SK-N-MC (cell line): Measurements from ENCODE around the gene TERB2.
"Not testable (repeated sequence)": the region's sequence is repeated elsewhere in the genome, so short reads cannot be mapped to it uniquely, and the experiment has no call there.

ENCODE experiments used
- DNase-seq: peaks from one replicate; pipeline ENCODE4 v3.0.0-alpha.2; 2011; ENCODE audit warnings: low read depth, low spot score
- H3K27ac ChIP-seq: fragments of 200-600 bp; sonication (generic); 2 replicates; pipeline ENCODE4 v1.5.1; 2016; ENCODE audit warnings: mixed run types
- H3K36me3 ChIP-seq: fragments of 200-600 bp; sonication (generic); 2 replicates; pipeline ENCODE4 v1.6.1; 2017; ENCODE audit warnings: antibody characterized with exemption, low read length, mixed read lengths; ENCODE audit not compliant: insufficient read depth
- H3K4me3 ChIP-seq: fragments of 200-600 bp; sonication (generic); 2 replicates; pipeline ENCODE4 v1.5.1; 2016
- H3K9ac ChIP-seq: fragments of 200-600 bp; sonication (generic); 2 replicates; pipeline ENCODE4 v1.8.0; 2017; ENCODE audit warnings: mixed run types, mixed read lengths; ENCODE audit not compliant: insufficient read length
- H3K9me3 ChIP-seq: fragments of 200-600 bp; sonication (generic); 2 replicates; pipeline ENCODE4 v1.6.1; 2017; ENCODE audit warnings: low read depth, mild to moderate bottlenecking, antibody characterized with exemption, low read length, moderate library complexity, mixed read lengths
- EZH2 ChIP-seq: fragments of 200-600 bp; sonication (generic); IDR thresholded peaks from one replicate; pipeline ENCODE4 v1.6.1; 2017; ENCODE audit warnings: antibody characterized with exemption
- FOXP2 ChIP-seq: optimal IDR thresholded peaks from 2 replicates; pipeline ENCODE3; 2011; ENCODE audit warnings: mild to moderate bottlenecking, moderate library complexity; ENCODE audit not compliant: insufficient read depth; ENCODE audit errors: extremely low read length, control extremely low read depth
- POLR2AphosphoS5 ChIP-seq: IDR thresholded peaks from 2 replicates; pipeline ENCODE4 v1.6.1; 2012; ENCODE audit warnings: mild to moderate bottlenecking, low read depth, low read length, borderline replicate concordance

The TERB2 gene, protein sequence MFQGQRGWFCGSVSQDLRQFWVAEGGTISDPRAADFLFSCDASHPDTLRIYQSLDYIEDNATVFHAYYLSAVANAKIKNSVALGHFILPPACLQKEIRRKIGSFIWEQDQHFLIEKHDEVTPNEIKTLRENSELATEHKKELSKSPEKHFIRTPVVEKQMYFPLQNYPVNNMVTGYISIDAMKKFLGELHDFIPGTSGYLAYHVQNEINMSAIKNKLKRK

DNA sequence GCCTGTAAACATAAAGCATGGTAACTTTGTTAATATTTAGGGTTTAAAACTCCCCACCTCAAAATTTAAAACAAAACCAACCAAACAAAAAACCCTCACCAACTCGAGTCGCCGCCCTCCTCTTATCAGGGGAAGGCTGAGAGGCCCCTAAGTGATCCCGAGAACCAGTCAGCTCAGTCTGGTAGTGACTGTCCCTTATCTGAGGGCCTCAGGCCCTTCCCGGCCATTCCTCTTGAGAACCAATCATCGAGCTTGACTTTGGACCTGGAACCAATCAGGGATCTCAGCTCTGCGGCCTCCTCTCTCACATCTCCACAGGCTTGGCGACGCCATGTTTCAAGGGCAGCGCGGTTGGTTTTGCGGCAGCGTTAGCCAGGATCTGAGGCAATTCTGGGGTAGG is at the start of gene TERB2:
TERB2 (plus strand) TSS at position 300 of the 400 bp plus-strand sequence; CDS start at position 332, 32 bp downstream.
- Histone ChIP-seq H3K27ac (no peak within 1 kb of the TSS), H3K4me3 (no peak within 1 kb of the TSS), H3K36me3 (no peaks in the 10 kb centered on the region), H3K9ac (no peak within 1 kb of the TSS), H3K9me3 (no peaks in the 10 kb centered on the region)
- no peak for TF ChIP-seq POLR2AphosphoS5
- no peak for TF ChIP-seq EZH2
- TF ChIP-seq FOXP2, result no peak
- DNase-seq, result no peak

GRCh38 chr15:44909423-44909822 is 47.1 kb upstream of the TERB2 start:
- no peaks in the 10 kb centered on the region for H3K9me3 ChIP-seq
- H3K9ac ChIP-seq, result no peak overlapping the region
- DNase-seq, result no peak
- H3K4me3 ChIP-seq, result no peak overlapping the region
- TF ChIP-seq EZH2 (no peak), POLR2AphosphoS5 (no peak)
- H3K36me3 ChIP-seq, result no peaks in the 10 kb centered on the region
- peak overlapping the region; percentile 94 for H3K27ac ChIP-seq

- Histone ChIP-seq H3K36me3 (no peaks in the 10 kb centered on the region), H3K9ac (peak overlapping the region; percentile 60), H3K9me3 (no peaks in the 10 kb centered on the region), H3K4me3 (peak overlapping the region; percentile 58), H3K27ac (peak overlapping the region; percentile 98)
- TF ChIP-seq POLR2AphosphoS5 (peak; percentile 31; the same call in 1 of the 2 replicates), EZH2 (no peak)
- DNase-seq, result peak; percentile 81
Measured at GRCh38 chr15:44910981-44911625, 45.4 kb upstream of the TERB2 start.

DNA sequence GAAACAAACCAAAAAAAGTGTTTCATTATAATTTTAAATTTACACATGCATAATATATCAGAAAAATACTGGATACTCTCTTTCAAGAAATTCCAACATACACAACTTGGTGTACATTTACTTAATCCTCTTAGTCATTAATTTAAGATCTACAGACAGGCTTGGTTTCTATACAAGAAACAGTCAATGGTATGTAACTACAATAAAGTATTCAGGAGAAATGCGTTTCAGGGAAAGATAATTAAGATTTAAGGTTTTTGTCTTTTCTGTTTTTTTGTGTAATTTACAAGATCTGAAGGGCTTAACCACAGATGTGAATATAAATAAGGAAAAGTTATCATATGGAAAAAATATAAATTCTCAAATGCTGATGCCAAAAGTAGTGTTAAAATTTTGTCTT is 44.3 kb upstream of the TERB2 start:
- not testable (repeated sequence) for H3K9me3 ChIP-seq, H3K36me3 ChIP-seq
- peak overlapping the region; percentile 14 for H3K4me3 ChIP-seq
- peak; percentile 59 for DNase-seq
- H3K27ac ChIP-seq, result peak overlapping the region; percentile 98
- H3K9ac ChIP-seq, result peak overlapping the region; percentile 60

DNA sequence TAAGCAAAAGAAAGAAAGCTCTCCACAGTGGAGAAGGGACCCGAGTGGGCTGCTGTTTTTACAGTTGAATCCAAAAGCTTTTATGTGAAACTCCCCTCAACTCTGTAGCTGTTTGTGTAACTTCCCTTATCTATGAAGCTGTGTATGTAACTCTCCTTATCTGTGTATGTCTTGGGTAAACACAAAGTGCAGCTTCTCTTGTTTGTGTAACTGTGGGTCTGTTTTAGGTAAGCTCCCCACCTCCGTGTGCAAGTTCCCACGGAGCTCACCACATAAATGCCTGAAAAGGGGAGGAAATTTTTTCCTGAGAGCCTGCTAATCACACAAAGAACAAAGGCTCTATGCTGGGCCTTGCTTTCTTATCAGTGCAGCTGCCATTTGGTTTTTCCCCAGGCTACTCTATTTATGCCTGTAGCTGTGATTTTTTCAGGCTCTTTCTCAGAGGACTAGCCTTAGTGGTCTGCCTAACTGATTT is 43.5 kb upstream of the TERB2 start:
- H3K9ac ChIP-seq, H3K9me3 ChIP-seq, DNase-seq, H3K4me3 ChIP-seq, H3K36me3 ChIP-seq: not testable (repeated sequence)
- peak overlapping the region; percentile 98 for H3K27ac ChIP-seq

- TF ChIP-seq FOXP2 (no peak), POLR2AphosphoS5 (no peak), EZH2 (no peak)
Measured at GRCh38 chr15:44918136-44918535, 38.4 kb upstream of the TERB2 start.

GRCh38 chr15:44928658-44929057 is 27.8 kb upstream of the TERB2 start:
- not testable (repeated sequence) for H3K36me3 ChIP-seq, H3K9ac ChIP-seq, H3K27ac ChIP-seq, H3K4me3 ChIP-seq, H3K9me3 ChIP-seq, DNase-seq

More at GRCh38 chr15:44918136-44918535, 38.4 kb upstream of the TERB2 start:
- Histone ChIP-seq H3K9me3 (no peaks in the 10 kb centered on the region), H3K4me3 (no peak overlapping the region), H3K9ac (no peak overlapping the region), H3K36me3 (no peaks in the 10 kb centered on the region), H3K27ac (peak overlapping the region; percentile 31; the same call in 1 of the 2 replicates)
- no peak for DNase-seq

DNA sequence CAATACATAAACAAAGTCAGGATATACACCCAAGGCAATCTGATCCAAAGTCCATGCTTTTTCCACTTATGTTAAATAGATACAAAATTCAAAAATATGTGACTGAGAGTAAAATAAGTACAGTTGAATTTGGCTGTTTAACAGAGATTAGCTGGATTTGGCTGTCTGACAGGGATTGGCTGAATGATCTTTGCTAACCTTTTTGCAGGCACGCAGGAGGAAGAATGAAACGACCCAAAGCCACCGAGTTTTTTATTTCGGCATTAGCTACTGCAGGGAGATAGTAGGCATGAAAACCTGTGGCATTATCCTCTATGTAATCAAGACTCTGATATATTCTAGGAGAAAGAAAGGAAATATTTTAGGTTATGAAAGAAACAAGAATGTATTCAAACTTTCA is 26.2 kb upstream of the TERB2 start:
- H3K9me3 ChIP-seq, H3K36me3 ChIP-seq, H3K9ac ChIP-seq, H3K4me3 ChIP-seq, DNase-seq, H3K27ac ChIP-seq: not testable (repeated sequence)

DNA sequence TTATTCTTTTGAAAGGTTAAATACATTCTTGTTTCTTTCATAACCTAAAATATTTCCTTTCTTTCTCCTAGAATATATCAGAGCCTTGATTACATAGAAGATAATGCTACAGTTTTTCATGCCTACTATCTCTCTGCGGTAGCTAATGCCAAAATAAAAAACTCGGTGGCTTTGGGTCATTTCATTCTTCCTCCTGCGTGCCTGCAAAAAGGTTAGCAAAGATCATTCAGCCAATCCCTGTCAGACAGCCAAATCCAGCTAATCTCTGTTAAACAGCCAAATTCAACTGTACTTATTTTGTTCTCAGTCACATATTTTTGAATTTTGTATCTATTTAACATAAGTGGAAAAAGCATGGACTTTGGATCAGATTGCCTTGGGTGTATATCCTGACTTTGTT is 1.8 kb downstream of the TERB2 start:
- not testable (repeated sequence) for H3K27ac ChIP-seq, H3K4me3 ChIP-seq, H3K9ac ChIP-seq, H3K9me3 ChIP-seq, H3K36me3 ChIP-seq, DNase-seq
